Measurements from ENCODE around the gene NAV1. TPM values are rescaled to one million over a fixed set of nuclear protein-coding genes. Genes with fewer than 3 reads are reported as not detected.

The NAV1 gene
- total RNA-seq, 1 donor from 2014 or later = 22.0 TPM

GRCh38 chr1:201503397-201504176, 35.3 kb upstream of the NAV1 start:
- DNase-seq (ENCODE audit: low spot score) = peak; percentile 73

- no peak for DNase-seq (ENCODE audit: low spot score)
Observed at GRCh38 chr1:201504179-201504631, 34.7 kb upstream of the NAV1 start.

GRCh38 chr1:201504799-201505502, 34.0 kb upstream of the NAV1 start:
- DNase-seq (ENCODE audit: low spot score) = no peak

GRCh38 chr1:201505503-201505890, 33.4 kb upstream of the NAV1 start:
- DNase-seq (ENCODE audit: low spot score) = no peak

- no peak for DNase-seq (ENCODE audit: low spot score)
Observed at GRCh38 chr1:201506092-201506491, 32.8 kb upstream of the NAV1 start.

DNA sequence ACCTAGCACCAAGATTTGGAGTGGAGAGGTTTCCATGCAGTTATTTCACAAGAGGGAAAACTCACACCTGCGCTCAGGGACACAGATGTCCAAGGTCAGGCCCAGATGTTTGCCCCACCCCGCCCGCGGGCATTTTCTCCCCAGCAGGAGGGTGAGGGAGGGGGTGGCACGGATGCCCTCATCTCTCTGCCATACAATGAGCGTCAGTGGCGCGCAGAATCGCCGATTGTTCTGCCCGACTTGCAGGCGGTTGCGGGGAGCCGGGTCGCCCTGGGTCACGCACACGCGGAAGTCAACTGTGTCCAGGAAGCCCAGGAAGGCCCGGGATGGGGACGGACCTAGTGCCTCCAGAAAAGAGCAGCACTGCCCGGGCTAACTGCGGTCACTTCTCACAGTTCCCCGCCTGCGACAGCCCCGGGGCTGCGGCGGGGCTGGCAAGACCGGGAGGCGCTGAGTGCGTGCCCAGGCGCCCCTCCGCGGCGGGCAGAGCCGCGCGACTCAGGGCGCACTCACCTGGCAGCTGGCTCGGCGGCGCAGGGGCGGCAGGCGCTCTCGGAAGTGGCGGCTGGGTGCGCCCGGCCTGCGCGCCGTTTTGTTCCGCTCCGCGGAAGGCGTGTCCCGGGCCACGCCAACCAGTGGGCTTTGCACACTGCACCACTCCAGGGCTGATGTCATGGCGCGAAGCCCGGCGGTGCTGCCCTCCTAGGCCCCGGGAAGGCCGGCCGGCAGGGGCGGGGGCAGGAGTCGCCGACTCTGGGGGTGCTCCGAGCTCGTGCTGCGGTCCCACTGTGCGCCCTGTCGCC, 32.2 kb upstream of the NAV1 start, which contains the start of gene CSRP1:
CSRP1 (minus strand) TSS at position 567 of the 803 bp plus-strand sequence. CDS start 10,820 bp downstream, outside the sequence.
- peak; percentile 84 for DNase-seq (ENCODE audit: low spot score)

GRCh38 chr1:201507360-201507675, 31.6 kb upstream of the NAV1 start:
- DNase-seq (ENCODE audit: low spot score) = no peak

DNA sequence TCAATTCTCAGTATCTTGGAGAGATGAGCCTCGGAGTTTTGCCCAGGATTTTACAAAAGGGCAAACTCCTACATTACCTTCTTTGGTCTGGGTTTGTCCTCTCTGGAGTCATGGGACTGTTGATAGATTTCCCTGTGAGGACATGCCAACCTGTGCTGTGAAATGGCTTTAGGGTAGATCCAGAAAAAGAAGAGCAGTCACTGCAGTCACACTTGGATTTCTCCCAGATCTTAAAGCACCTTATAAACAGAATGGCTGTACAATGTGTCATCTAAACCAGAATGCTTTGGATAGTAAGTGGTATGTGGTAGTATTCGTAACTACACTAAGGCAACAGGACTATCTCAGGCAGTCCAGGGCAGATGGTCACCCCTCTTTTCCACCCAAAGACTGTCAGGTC, 30.1 kb upstream of the NAV1 start:
- no peak for DNase-seq (ENCODE audit: low spot score)

- DNase-seq (ENCODE audit: low spot score) = no peak
Observed at GRCh38 chr1:201509601-201510374, 29.1 kb upstream of the NAV1 start.

- DNase-seq (ENCODE audit: low spot score) = no peak
Observed at GRCh38 chr1:201510734-201511133, 28.2 kb upstream of the NAV1 start.

DNA sequence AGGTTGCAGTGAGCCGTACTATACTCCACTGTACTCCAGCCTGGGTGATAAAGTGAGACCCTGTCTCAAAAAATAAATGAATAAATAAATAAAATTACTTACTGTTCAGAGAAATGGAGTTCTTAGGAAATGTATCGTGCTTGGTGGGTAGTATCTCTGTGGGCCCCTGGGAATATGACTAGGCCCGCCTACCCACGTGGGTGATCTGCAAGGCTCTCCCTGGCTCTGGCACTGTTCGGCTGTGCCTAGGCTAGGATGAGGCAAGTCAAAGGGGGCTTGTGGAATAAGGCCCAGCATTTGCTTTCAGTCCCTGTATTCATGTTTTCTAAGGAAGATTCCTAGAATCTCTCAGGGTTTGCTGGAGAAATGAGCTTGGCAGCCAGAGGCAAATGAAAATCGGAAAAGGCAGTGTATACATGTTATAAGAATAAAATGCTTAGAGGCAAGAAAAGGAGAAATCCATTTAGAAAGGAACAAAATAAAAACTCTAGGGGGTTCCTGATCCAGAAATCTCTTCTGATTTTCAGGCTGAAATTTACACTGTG, 27.5 kb upstream of the NAV1 start:
- no peak for DNase-seq (ENCODE audit: low spot score)

GRCh38 chr1:201511941-201512539, 26.9 kb upstream of the NAV1 start:
- no peak for DNase-seq (ENCODE audit: low spot score)

- DNase-seq (ENCODE audit: low spot score) = no peak
Observed at GRCh38 chr1:201513498-201514243, 25.3 kb upstream of the NAV1 start.

DNA sequence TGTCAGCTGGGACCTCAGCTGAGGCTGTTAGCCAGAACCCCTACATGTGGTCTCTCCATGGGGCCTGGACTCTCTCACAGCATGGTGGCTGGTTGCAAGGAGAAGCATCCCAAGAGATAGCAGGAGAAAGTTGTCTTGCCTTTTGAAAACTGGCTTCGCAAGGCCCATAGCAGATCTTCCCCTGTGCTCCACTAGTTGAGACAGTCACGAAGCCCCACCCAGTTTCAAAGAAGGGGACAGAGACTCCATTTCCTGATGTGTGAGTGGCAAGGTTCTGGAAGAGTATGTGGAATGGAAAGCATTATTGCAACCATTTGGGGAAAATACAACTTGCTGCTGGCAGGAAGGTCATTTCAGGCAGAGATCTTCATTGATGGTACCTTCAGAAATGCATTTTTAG, 24.5 kb upstream of the NAV1 start:
- DNase-seq (ENCODE audit: low spot score) = no peak

GRCh38 chr1:201515062-201515750, 23.7 kb upstream of the NAV1 start:
- DNase-seq (ENCODE audit: low spot score) = no peak

DNA sequence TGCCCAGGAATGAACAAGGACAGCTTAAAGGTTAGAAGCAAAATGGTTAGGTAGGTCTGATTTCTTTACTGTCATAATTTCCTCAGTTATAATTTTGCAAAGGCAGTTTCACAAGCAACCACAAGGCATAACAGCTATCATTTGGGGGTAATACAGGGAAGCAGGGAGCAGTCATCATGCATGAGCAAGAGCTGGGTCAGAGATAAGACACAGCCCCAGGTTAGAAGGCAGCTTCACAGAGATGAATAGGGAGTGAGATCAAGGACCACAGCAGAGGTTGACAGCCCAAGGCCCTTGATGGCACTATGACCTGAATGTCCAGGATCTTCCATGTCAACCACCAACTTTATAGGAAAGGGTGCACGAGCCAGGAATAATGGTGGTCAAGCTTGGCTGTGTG, 23.0 kb upstream of the NAV1 start:
- no peak for DNase-seq (ENCODE audit: low spot score)

DNA sequence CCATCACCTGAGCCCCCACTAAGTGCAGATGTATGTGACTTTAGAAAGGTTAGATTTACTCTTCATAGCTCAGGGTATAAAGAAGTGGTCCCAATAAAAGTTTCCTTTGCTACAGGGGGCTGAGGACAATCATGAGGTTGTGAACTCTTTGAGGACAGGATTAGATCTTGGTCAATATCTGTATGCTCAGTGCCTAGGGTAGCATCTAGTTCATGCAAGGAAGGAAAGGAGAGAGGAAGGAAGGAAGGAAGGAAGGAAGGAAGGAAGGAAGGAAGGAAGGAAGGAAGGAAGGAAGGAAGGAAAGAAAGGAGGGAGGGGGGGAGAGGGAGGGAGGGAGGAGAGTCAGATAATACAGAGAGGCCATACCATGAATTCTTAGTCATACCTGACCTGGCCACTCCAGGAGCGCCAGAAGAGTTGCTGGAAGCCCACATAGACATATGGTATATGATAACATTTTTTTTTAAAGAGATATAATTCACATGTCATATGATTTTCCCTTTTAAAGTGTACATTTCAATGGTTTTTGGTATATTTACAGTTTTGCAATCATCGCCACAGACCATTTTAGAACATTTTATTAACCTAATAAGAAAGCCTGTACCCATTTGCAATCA, 22.3 kb upstream of the NAV1 start:
- no peak for DNase-seq (ENCODE audit: low spot score)

- DNase-seq (ENCODE audit: low spot score) = peak; percentile 65
Observed at GRCh38 chr1:201517631-201518030, 21.3 kb upstream of the NAV1 start.

DNA sequence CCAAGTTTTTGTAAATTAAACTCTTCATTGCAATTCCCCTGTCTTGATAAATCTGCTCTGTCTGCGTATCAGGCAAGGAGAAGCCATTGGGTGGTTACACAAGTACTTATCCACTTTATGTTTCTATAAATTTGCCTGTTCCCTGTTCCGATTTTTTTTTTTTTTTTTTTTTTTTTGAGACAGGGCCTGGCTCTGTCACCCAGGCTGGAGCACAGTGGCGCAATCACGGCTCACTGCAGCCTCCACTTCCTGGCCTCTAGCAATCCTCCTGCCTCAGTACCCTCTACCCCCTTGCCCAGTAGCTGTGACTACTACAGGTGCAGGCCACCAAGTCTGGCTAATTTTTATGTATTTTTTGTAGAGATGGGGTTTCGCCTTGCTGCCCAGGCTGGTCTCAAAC, 20.9 kb upstream of the NAV1 start:
- DNase-seq (ENCODE audit: low spot score) = no peak

Measured in mucosa of gallbladder (tissue), 1 donor.